Heart left ventricle (tissue), 13 donors: ENCODE results near the gene VKORC1.

Experiments
- POLR2A ChIP-seq, 2 donors: fragments of 450-650 bp; IDR thresholded peaks; one replicate each; pipeline ENCODE4 v1.6.1; 2017; ENCODE audit warnings: antibody characterized with exemption in 2 of 2, mild to moderate bottlenecking in 2 of 2, moderate library complexity in 2 of 2
- TF ChIP-seq, protein P1 (sequence below), 12 donors: fragments of 200-600 bp; sonication (generic) in 4 of 12; IDR thresholded peaks; one replicate each; pipeline versions ENCODE4 v1.5.0 to v1.8.0; 2018 to 2022; ENCODE audit warnings: antibody characterized with exemption in 12 of 12, mild to moderate bottlenecking in 5 of 12
- donor health status: ischemic (EF 13 %, LVEDD 7.1; RV severe dilation, severe dysfunction).
- donor health status: DM: no; HTN: yes; CAD: no.
- donor health status: DM: no; HTN: no; CAD: no.
- donor health status: ischemic (EF 25% LVEDD 6.9; RV normal size, moderate dysfunction).
- donor health status: ischemic (EF 25% LVEDD 5.7; RV mildly dilated, moderate dysfunction).
- donor health status: ischemic (EF 35%, LVEDD 5.7; RV mildly dilated, moderate dysfunction).
- donor health status: nonischemic (EF 11% LVEDD 7.7; RV severe dilation, severe dysfunction).
- donor health status: DM: yes; HTN: yes; CAD: no.
- donor health status: PGD.
- donor health status: ischemic (EF 29% LVEDD 5.4; RV normal size, mild dysfunction).
- donor health status: nonischemic (EF 23%, LVEDD 6.1; RV moderate dilation, normal function).

DNA sequence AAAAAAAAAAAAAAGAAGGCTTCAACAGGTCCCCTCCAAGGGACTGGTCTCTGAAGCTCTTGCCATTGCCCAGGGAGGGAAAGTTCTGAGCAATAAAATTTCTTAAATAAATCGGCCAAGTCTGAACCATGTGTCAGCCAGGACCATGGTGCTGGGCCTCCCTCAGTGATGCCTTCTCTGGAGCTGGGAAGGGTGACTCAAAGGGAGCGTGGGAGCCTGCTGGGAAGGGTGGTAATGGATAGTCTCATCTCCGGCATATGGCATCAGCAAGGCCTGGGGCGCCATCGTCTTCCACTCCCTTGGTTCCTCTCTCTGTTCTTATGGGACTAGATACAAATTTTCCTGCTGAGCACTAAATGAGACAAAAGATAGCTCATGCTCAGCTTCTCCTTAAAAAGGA is 2.3 kb downstream of the VKORC1 start:
- TF ChIP-seq, protein P1, sequence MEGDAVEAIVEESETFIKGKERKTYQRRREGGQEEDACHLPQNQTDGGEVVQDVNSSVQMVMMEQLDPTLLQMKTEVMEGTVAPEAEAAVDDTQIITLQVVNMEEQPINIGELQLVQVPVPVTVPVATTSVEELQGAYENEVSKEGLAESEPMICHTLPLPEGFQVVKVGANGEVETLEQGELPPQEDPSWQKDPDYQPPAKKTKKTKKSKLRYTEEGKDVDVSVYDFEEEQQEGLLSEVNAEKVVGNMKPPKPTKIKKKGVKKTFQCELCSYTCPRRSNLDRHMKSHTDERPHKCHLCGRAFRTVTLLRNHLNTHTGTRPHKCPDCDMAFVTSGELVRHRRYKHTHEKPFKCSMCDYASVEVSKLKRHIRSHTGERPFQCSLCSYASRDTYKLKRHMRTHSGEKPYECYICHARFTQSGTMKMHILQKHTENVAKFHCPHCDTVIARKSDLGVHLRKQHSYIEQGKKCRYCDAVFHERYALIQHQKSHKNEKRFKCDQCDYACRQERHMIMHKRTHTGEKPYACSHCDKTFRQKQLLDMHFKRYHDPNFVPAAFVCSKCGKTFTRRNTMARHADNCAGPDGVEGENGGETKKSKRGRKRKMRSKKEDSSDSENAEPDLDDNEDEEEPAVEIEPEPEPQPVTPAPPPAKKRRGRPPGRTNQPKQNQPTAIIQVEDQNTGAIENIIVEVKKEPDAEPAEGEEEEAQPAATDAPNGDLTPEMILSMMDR (IDR thresholded peaks at IDR 0.05) = no peak
- TF ChIP-seq POLR2A (IDR thresholded peaks at IDR 0.05) = no peak
